Suppressor macrophage treated with lipopolysaccharide for 1 hour (primary cell): ENCODE measurements around the gene GABRB2.
"Not testable (repeated sequence)": the region's sequence is repeated elsewhere in the genome, so short reads cannot be mapped to it uniquely, and the experiment has no call there.

ENCODE experiments used
- DNase-seq, 3 donors: peaks; one replicate each; pipeline ENCODE4 v3.0.0-alpha.2; 2020 to 2022

Gene GABRB2

DNA sequence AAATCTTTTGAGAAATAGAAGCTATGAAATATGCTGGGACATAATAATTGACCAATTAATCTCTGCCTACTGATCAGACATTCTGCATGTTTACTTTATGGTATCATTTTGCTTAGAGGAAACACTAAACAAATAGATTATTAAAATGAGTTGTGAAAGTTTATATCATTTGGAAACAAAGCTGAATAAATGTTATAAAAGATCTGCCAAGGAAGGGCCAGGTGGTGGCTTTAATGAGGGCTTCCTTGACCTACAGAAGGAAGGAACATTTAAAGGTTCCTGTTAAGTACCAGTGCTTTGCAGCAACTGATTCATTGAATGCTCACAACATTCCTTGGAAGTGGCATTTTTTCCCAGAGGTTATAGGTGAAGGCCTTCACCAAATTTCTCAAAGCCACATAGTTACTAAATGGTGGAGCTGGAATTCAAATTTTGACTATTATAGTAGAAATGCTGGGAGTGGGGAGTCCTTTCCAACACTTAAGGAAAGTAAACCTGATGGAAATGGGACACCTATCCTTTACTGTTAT is 250.7 kb downstream of the GABRB2 start:
- no peak for DNase-seq

DNA sequence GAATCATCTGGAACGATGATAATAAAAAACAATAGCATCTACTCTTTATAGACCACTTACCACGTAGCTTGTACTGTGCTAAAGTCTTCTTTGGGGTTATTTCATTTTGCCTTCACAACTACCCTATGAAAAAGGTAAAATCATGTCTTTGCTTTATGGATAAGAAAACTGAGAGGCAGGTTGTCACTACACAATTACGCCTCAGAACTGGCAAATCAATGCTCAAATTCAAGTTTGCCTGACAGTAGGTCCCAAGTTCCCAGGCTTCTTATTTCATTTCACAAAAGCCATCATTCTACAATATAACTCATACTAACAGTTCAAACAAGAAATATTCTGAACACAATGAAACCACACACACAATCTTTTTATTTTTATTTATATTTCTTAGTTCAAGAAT is 258.5 kb downstream of the GABRB2 start:
- DNase-seq: no peak

DNA sequence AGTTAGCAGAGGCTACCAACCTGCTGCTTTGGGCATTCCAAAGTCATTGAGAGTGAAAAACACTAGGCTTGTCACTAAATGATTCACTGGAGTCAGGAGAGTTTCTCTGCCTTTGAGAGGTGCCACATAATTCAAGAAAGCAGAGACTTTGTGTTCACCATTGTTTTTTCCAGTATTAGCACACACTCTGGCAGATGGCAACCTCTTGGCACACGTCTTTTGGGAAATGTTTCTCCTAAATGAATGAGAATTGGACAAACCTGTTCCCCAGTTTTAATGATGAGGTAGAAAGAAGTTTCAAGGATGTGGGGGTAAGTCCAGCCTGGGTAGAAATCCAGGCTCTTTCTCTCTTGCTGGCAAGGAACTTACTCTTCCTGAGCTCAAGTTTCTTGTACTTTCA is 259.1 kb downstream of the GABRB2 start:
- DNase-seq: no peak

GRCh38 chr5:161286066-161286655 is 260.4 kb downstream of the GABRB2 start:
- DNase-seq: no peak

GRCh38 chr5:161284445-161284844 is 262.1 kb downstream of the GABRB2 start:
- no peak for DNase-seq

DNA sequence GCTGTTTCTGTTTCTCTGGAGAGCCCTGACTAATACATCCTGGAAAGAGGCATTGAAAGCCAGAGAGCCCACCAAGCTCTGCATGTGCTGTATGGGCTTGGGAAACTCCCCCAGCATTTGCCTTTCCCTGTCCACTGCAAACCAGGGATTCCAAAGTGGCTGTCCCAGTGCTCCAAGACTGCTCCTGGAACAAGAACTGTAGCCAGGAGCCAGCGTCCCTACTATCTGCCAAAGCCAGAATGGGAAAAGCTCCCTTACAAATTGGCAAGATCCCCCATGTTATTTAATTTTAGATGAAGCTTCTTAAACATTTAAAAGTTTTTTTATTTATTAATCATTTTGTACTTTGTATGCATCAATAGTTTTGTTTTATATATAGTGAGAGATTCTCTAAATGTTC is 263.2 kb downstream of the GABRB2 start:
- DNase-seq: no peak

DNA sequence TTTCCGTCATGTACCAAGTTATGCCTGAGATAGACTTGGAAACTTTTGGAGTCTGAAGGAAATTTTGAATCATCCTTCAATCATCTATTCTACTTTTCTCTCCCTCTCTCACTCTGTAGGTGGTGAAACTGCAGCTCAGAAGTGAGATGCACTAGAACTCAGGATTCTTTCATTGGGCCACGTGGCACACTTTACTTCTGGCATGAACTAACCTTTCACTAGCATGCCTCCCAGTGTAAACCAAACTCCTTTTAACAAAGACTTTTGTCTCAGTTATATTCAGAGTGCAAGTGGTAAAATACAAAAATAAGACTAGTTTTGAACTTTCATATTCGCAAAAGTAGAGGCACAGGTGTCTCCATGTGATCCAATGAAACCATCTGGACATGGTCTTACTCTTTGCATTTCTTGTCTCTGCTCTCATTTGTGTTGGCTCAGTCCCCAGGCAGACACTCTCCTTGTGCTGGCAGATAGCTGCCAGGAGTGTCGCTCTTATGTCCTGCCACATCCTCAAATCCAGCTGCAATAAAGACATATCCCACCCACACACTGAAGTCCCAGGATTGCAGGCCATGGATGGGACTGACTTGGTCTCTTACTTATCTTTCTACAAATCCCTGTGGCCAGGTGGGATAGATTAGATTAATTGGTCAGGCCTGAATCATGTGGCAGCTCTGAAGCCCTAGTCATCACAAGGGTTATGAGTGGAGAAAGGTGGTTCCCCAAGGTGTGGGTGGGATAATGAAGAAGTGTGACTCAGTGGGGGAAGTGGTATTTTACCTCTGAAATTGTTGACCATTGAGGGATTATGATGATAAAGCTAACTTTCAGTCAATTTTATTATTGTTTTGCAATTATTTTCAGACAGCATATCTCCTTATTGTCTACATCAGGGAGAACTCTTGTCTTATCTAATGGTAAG is 267.5 kb downstream of the GABRB2 start:
- DNase-seq: peak in 2 of 3 donors; percentile 0 to 5

DNA sequence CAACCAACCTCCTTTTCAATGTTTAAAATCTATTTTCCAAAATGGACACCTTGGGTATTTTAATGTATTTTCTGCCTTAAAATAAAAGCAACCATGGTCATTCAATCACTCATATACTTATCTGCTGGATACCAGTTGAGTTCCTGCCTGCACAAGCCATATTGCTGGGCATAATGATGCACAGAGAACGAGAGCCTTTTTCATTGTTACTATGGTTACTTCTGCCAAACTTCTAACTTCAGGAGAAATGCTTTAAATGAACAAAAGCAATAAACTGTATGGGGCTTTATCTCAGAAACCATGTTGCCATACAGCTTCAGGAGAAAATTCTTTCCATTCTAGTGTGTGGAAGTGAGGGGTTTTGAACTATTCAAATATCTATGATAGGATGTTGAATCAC is 269.5 kb downstream of the GABRB2 start:
- no peak for DNase-seq

DNA sequence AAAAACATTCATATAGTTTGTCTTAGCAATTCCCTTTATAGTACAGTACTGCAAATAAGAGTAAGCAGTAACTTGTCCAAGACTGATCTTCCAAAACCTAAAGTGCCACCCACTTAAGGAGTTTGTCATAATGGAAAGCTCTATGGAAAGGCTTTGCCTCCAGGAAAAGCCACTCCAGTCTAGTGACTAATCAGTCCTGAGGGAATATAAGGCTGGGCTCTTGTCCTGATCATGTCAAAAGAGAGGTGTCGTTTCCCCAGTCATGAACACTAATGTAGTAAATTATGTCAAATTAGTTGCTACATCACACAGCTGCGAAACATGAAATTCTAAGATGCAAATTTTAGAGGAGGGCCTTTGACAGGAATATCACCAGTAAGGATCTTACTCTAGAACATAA is 271.6 kb downstream of the GABRB2 start:
- no peak for DNase-seq

- no peak for DNase-seq
Observed at GRCh38 chr5:161273410-161273809, 273.1 kb downstream of the GABRB2 start.

DNA sequence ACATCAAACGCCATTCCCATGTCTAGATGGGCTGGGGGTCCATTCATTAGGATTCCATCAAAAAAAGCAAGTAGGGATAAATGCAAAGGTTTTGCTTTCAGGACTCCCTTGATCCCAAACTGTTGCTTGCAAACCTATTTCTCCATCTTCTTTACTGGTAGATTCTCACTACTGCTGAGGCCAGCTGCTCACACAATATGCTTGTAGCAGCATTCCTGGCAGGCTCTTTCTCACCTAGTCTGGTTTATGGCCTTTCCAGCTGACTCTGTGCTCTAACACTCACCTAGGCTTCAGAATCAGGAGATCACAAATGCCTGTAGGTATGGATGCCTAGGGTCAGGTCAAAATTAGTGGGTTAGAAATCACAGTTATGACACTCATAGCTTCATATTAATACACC is 274.7 kb downstream of the GABRB2 start:
- DNase-seq: no peak

- no peak for DNase-seq
Observed at GRCh38 chr5:161269125-161269524, 277.4 kb downstream of the GABRB2 start.

DNA sequence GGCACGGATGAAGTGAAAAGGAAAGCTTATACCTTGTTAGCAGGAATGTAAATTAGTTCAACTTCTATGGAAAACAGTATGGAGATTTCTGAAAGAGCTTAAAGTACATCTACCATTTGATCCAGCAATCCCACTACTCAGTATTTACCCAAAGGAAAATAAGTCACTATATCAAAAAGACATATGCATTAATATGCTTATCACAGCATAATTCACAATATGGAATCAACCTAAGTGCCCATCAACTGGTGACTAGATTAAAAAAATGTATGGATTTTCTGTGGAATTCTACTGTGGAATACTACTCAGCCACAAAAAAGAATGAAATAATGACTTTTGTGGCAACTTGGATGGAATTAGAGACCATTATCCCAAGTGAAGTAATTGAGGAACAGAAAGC is 279.6 kb downstream of the GABRB2 start:
- DNase-seq: no peak

DNA sequence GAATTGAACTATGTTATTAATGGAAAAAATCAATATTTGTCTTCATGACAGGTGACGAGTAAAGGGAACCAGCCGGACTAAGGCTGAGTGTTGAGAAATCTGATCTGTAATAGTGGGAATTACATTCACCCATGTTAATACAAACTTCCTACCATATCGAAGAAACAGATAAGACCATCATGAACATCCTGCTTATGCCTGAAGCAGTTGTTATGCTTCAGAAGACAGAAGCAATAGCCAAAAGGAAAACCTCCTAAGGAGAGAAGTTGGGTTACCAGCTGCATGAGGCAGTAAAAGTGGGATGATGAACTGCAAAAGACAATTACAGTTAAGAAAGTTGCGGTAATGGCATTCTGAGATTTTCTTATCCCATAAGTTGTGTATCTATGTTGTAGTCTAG is 281.5 kb downstream of the GABRB2 start:
- DNase-seq: no peak

- DNase-seq: no peak
Observed at GRCh38 chr5:161263191-161263590, 283.3 kb downstream of the GABRB2 start.

DNA sequence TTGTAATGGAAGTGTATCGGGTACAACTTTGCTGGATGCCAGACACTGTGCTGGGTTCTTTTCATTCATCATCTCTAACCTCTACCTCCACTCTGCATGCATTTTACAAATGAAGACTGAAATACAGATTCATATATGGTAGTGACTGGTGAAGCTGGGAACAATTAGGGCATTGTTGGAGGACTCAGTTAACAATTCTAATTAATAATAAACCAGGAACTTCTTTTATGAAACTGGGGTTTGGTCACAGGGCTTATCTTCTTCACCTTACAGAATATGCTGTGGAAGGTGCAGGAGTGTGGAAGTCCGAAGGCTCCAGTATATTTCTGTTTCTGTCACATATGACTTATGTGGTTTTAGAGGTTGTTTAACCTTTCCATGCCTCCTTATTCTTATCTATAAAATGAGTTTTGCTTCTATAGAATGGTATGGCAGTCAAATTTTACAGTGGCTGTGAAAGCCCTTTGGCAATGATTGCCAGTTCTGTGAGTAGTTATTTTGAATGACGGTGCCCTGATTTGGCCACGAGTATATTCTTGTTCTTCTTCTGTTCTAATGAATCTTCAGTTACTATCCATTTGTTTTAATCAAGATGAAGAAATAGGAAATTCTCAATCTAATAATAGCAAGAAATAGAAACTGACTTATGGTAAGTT is 284.7 kb downstream of the GABRB2 start:
- no peak for DNase-seq

DNA sequence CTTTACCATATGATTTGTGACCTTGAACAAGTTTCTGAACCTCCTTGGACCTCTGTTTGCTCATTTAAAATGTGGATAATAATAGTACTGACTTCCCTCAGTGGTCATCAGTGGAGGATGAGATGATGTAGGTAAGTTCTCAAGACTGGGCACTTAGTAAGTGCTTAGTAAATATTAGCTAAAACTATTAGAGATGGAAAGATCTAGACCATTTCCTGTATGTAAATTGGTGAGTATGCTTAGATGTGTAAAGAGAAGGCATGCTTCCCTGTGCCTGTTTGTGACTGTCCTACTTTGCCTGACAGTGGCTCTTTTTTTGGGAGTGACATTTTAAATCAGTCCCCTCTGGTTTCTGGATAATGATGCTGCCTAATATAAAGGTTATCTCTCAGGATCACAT is 288.1 kb downstream of the GABRB2 start:
- DNase-seq: no peak

DNA sequence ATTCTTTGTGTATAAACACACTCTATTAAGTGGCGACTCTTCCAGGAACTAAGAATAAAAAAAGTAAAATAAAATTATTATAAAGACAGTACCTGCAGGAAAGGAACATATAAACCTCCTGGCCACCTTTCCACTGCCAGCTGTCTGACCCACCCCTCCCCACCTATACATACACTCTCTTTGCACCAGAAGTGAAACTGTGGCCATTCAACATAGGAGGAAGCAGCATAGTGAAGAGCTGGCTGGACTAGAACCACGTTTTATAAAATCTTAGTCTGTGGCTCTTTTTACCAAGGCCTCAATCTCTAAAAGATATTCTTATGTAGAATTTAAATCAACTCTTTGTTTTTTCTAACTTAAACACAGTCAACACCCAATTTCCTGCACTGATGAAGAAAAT is 289.6 kb downstream of the GABRB2 start:
- no peak for DNase-seq

DNA sequence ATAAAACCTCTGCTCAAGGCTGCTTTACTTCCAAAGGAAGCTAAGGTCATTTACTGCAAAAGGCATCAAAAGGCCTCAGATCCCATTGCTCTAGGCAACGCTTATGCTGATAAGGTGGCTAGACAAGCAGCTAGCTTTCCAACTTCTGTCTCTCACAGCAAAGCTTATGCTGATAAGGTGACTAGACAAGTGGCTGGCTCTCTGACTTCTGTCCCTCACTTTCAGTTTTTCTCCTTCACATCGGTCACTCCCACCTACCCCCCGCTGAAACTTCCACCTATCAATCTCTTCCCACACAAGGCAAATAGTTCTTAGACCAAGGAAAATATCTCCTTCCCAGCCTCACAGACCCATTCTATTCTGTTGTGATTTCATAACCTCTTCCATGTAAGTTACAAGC is 293.6 kb downstream of the GABRB2 start:
- not testable (repeated sequence) for DNase-seq

- DNase-seq: no peak
Observed at GRCh38 chr5:161246749-161247148, 299.8 kb downstream of the GABRB2 start.

- not testable (repeated sequence) for DNase-seq
Observed at GRCh38 chr5:161245846-161246245, 300.7 kb downstream of the GABRB2 start.
